Activated CD4-positive, alpha-beta T cell treated with anti-CD3 and anti-CD28 coated beads for 48 hours (primary cell): ENCODE results near the gene ABHD15.

Experiments
- DNase-seq: peaks from one replicate; pipeline ENCODE4 v3.0.0-alpha.2; 2020

Gene ABHD15

GRCh38 chr17:29566473-29567303 lies at the start of gene ABHD15:
Gene ABHD15 (minus strand): TSS chr17:29567037. CDS start chr17:29566966, 71 bp downstream.
- DNase-seq: peak; percentile 70

GRCh38 chr17:29615492-29616299 lies 48.9 kb upstream of the ABHD15 start:
- peak; percentile 89 for DNase-seq

- peak; percentile 71 for DNase-seq
Observed at GRCh38 chr17:29615048-29615385, 48.2 kb upstream of the ABHD15 start.

- DNase-seq: no peak
Observed at GRCh38 chr17:29614349-29615047, 47.7 kb upstream of the ABHD15 start.

- DNase-seq: no peak
Observed at GRCh38 chr17:29613856-29614255, 47.0 kb upstream of the ABHD15 start.

- DNase-seq: peak; percentile 99
Observed at GRCh38 chr17:29613352-29613837, 46.6 kb upstream of the ABHD15 start.

- no peak for DNase-seq
Observed at GRCh38 chr17:29612404-29613280, 45.8 kb upstream of the ABHD15 start.

GRCh38 chr17:29612094-29612403 lies 45.2 kb upstream of the ABHD15 start:
- no peak for DNase-seq

- no peak for DNase-seq
Observed at GRCh38 chr17:29611351-29612093, 44.7 kb upstream of the ABHD15 start.

GRCh38 chr17:29610395-29610794 lies 43.6 kb upstream of the ABHD15 start:
- DNase-seq: no peak

GRCh38 chr17:29608986-29609385 lies 42.1 kb upstream of the ABHD15 start:
- no peak for DNase-seq

- DNase-seq: no peak
Observed at GRCh38 chr17:29607557-29608195, 40.8 kb upstream of the ABHD15 start.

- no peak for DNase-seq
Observed at GRCh38 chr17:29603109-29603674, 36.4 kb upstream of the ABHD15 start.

GRCh38 chr17:29597361-29598172 lies 30.7 kb upstream of the ABHD15 start:
- DNase-seq: no peak

- DNase-seq: no peak
Observed at GRCh38 chr17:29596811-29597210, 30.0 kb upstream of the ABHD15 start.

- DNase-seq: no peak
Observed at GRCh38 chr17:29595943-29596774, 29.3 kb upstream of the ABHD15 start.

GRCh38 chr17:29595107-29595942 lies 28.5 kb upstream of the ABHD15 start:
- DNase-seq: no peak

GRCh38 chr17:29594519-29595090 lies 27.8 kb upstream of the ABHD15 start:
- DNase-seq: no peak
